C4-2B (cell line): ENCODE results near the gene TPP1.

ENCODE experiments used
- CTCF ChIP-seq: fragments of 450-650 bp; conservative IDR thresholded peaks from 2 replicates; pipeline ENCODE4 v1.5.1; 2017; ENCODE audit warnings: mild to moderate bottlenecking
- ZFX ChIP-seq: fragments of 450-650 bp; IDR thresholded peaks from 2 replicates; pipeline ENCODE4 v1.6.1; 2017

GRCh38 chr11:6571434-6572008 is 47.7 kb downstream of the TPP1 start:
- TF ChIP-seq CTCF, result no peak
- TF ChIP-seq ZFX, result no peak
